NCI-H2227 (cell line): Measurements from ENCODE around the gene ATP13A5.

Source experiments
- DNase-seq: peaks from one replicate; lab custom pipeline; 2025; ENCODE audit not compliant: unreplicated experiment; lab: John Stamatoyannopoulos, UW

ATP13A5 gene

GRCh38 chr3:193270451-193270850, 108.1 kb downstream of the ATP13A5 start:
- no peak for DNase-seq

- no peak for DNase-seq
These were observed 109.1 kb downstream of the ATP13A5 start for GRCh38 chr3:193269343-193270028.

GRCh38 chr3:193262707-193263106, 115.8 kb downstream of the ATP13A5 start:
- no peak for DNase-seq

GRCh38 chr3:193261970-193262369, 116.6 kb downstream of the ATP13A5 start:
- no peak for DNase-seq

GRCh38 chr3:193253986-193254660, 124.4 kb downstream of the ATP13A5 start:
- no peak for DNase-seq

GRCh38 chr3:193250492-193250891, 128.1 kb downstream of the ATP13A5 start:
- no peak for DNase-seq

GRCh38 chr3:193248848-193249468, 129.6 kb downstream of the ATP13A5 start:
- DNase-seq: no peak

- no peak for DNase-seq
These were observed 135.0 kb downstream of the ATP13A5 start for GRCh38 chr3:193243571-193243970.

- no peak for DNase-seq
These were observed 136.8 kb downstream of the ATP13A5 start for GRCh38 chr3:193241716-193242115.

- DNase-seq: peak; percentile 82
These were observed 137.5 kb downstream of the ATP13A5 start, which contains the start of gene PLAAT1 for GRCh38 chr3:193240850-193241706. Gene PLAAT1 (plus strand): TSS chr3:193241222. CDS start chr3:193255651, 14,429 bp downstream.

GRCh38 chr3:193240436-193240849, 138.1 kb downstream of the ATP13A5 start:
- DNase-seq: no peak

GRCh38 chr3:193237030-193237429, 141.5 kb downstream of the ATP13A5 start:
- no peak for DNase-seq

GRCh38 chr3:193236599-193236998, 142.0 kb downstream of the ATP13A5 start:
- DNase-seq: no peak

GRCh38 chr3:193231201-193231600, 147.4 kb downstream of the ATP13A5 start:
- DNase-seq: no peak

- DNase-seq: no peak
These were observed 147.9 kb downstream of the ATP13A5 start for GRCh38 chr3:193230610-193231009.

- peak; percentile 4 for DNase-seq
These were observed 148.6 kb downstream of the ATP13A5 start for GRCh38 chr3:193229851-193230420.

- no peak for DNase-seq
These were observed 150.3 kb downstream of the ATP13A5 start for GRCh38 chr3:193228206-193228605.

GRCh38 chr3:193225302-193226125, 153.0 kb downstream of the ATP13A5 start:
- DNase-seq: no peak
